GM12878 (cell line): ENCODE results near the gene COL13A1.

Experiments
- FOXM1 ChIP-seq: IDR thresholded peaks from 2 replicates; pipeline ENCODE4 v1.6.1; 2012; ENCODE audit warnings: low read depth, mild to moderate bottlenecking, inconsistent platforms, low read length, moderate library complexity
- ZNF622 ChIP-seq: fragments of 450-650 bp; IDR thresholded peaks from 2 replicates; pipeline ENCODE4 v1.6.1; 2017; ENCODE audit warnings: mild to moderate bottlenecking, inconsistent platforms

DNA sequence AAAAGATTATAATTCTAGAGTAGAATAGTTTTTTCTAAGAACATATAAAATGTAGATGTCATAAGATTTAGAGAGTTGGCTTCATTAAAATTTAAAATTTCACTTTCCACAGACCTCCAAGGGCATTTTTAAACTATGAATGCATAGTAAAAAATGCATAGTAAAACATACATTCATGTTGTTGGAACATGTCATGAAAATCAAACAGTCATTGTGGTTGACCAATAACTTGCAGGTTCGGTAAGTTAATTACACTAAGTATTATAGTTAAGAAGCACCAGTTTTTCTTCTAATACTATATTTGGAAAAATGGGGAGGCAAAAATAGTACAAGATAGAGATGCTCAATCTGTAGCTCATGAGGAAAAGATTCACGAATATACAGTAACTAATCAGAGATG lies 189.4 kb downstream of the COL13A1 start:
- TF ChIP-seq FOXM1 (no peak), ZNF622 (no peak)
